Measurements from ENCODE around the gene CTBP2.
A peak's percentile ranks its signal among the peaks of the same experiment; 100 is the strongest.
"Not testable (repeated sequence)": the region's sequence is repeated elsewhere in the genome, so short reads cannot be mapped to it uniquely, and the experiment has no call there.

CTBP2 gene

DNA sequence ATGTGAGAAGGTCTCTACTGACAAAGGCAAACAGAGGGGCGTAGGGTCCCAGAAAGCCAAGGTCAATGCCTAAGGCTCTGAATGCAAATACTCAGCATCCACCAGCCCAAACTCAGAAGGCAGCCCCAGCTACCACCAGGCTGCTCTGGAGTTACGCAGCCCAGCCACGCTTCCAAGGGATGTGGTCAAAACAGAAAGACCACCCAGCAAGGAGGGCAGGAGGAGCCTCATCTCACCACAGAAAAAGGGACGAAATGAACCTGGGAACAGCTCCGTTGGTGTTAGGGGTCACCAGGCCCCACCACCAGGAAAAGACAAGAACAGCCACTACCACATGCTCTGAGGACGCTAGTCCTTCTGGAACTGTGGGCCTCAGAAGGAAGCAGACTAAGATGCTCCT is 65.1 kb downstream of the CTBP2 start:
- DNase-seq, result peak in 1 of 10 donors; percentile 9
- intact Hi-C loops (cut with DNase I), result no loop called here

DNA sequence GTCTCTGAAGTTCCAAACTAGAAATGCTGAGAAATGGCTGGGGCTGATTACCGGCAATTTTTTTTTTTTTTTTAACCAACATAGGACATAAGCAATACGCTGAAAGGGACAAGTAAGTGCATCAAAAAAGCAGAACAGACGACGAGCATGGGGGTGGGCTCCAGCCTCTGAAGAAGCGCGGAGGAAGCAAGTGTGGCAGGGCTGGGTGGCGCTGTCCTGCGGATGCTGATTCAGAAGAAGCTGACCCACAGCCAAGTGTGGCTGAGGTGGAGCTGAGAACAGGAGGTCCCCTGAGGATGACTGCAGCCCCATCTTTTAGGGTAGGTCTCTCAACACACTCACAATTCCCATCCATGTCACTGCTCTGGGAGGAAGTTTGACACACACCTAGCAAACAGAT is 65.6 kb downstream of the CTBP2 start:
- intact Hi-C loops (cut with DNase I), result no loop called here
- peak in 1 of 10 donors; percentile 63 for DNase-seq

DNA sequence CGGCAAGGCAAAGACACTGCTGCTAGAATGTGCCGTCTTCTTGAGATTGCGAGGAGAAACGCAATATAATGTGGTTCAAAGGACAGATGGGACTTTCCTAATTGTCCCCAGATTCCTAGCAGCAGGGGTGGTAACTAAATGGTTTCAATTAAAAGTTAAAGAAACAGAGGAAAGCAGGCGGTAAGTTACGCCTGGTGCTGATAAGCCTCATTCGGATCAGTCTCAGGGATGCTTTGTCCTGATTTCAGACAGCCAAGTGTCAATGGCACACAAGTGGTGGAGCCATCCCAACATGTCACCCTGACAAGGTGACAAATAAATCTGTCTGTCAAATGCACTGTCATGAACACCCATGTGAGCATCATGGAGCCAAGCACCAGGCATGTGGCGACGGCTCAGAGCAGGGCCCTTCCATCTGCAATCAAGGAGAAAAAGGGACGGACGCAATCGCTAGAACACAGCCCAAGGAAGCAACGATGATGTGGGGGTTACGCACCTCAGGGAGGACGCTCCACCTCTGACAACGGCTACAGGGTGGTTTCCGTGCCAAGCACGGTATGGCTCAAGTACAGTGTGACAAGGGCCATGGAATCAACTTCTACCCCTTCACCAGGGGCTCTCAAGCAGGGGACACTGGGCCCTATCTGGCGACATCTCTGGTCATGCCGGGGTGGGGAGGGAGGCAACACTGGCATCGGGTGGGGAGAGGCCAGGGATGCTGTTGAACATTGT is 66.2 kb downstream of the CTBP2 start:
- intact Hi-C loops (cut with DNase I), result no loop called here
- DNase-seq, result peak in 1 of 10 donors; percentile 27

DNA sequence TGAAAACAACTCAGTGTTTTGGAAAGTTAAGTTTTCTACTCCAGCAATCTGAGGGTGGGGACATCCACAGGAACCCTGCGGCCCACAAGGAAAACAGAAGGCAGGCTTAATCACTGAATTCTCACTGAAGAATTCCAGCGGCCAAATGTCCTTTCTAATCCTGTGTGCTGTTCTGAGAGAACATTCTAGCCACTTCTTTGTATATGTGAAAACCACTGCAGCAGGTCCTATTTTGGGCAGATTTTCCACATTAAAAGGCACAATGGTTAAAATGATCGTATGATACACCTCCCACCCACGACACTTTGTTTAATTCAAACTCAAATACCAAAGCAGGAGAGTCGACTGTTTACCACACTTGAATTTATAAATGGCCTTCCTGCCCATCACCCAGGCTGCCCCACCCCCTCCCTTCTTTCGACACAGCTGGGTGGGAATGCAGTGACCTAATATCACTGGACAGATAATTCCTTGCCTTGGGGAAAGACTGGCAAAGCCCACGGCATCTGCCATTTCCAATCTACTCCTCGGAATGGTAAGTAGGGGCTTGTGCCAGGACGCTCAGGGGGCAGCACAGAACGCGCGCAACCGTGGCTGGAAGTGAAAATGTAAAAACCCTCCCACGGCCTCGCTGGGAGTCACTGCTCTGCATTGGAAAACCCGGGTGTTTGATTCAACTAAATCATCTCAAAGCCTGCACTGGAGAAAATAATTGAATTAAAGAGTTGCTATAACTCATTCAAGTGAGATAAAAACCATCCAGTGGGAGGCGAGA is 67.0 kb downstream of the CTBP2 start:
- intact Hi-C loops (cut with DNase I), result no loop called here
- DNase-seq, result peak in 1 of 10 donors; percentile 58

DNA sequence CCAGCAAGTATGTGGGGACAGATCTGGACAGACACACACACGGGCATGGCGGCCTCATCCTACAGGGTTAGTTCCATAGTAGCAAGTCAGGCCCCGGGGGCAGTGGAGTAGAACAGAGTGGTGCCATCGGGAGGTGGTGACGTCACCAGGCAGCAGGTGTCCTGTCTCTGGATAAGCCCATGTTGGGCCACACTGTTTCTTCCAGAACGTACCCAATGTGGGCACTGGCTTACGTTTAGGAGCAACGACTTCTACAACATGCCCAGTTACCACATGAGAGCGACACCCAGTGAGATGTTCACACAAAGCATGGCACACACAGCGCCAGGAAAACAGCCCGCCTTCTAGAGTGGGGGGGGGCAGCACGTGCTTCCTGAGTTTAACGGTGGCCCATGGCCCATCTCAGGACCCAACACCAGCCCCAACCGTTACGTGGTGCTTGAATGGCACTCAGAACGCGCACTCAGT is 67.8 kb downstream of the CTBP2 start:
- DNase-seq, result peak in 1 of 10 donors; percentile 70
- intact Hi-C loops (cut with DNase I), result no loop called here

DNA sequence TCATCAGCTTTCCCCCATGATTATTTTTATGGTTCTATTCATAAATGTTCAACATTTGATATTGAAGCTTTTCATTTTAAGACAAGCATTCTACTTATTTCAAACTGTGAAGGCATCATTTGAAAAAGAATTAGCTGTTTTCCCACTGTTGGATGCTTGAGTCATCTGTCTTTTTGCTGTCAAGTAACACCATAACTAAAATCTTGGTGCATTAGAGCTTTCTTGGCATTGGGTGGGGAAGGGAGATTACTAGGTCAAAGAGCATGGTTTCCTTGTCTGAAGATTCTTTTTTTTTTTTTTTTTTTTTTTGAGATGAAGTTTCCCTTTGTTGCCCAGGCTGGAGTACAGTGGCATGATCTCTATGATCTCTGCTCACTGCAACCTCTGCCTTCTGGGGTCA is 68.5 kb downstream of the CTBP2 start:
- DNase-seq, result no peak
- intact Hi-C loops (cut with DNase I), result no loop called here

DNA sequence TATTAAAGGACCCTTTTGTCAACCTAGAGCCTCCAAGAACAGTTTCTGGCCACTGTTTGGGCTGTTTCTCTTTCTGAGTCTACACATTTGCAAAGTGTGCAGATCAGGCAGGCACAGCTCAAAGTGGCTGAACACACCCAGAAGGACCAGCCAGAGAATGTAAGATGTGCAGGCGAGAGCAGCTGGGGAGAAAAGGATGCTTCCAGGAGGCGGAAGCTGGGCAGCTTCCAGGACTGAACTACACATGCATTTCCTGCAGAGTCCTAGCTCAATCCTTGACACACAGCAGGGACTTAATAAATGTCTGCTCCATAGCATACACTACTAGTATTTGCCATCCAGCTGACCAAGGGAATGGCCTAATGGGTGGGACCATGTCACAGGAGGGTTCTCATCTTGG is 70.9 kb downstream of the CTBP2 start:
- DNase-seq, result peak in 1 of 10 donors; percentile 33
- intact Hi-C loops (cut with DNase I), result no loop called here

DNA sequence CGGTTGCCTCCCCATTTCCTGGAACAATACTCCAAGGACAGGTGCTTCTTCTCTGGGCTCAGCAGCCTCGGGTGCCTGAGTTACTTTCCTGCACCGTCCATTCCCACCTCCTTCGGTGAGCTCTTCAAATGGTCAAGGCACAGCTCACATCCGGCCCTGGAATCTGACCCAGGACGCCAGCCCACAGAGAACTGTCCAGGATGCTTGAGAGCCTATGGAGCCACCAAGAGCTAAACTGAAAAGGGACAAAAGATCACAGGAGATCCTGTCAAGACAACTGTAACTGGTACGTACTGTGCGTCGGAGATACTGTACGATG is 72.5 kb downstream of the CTBP2 start:
- no peak for DNase-seq
- intact Hi-C loops (cut with DNase I), result no loop called here

DNA sequence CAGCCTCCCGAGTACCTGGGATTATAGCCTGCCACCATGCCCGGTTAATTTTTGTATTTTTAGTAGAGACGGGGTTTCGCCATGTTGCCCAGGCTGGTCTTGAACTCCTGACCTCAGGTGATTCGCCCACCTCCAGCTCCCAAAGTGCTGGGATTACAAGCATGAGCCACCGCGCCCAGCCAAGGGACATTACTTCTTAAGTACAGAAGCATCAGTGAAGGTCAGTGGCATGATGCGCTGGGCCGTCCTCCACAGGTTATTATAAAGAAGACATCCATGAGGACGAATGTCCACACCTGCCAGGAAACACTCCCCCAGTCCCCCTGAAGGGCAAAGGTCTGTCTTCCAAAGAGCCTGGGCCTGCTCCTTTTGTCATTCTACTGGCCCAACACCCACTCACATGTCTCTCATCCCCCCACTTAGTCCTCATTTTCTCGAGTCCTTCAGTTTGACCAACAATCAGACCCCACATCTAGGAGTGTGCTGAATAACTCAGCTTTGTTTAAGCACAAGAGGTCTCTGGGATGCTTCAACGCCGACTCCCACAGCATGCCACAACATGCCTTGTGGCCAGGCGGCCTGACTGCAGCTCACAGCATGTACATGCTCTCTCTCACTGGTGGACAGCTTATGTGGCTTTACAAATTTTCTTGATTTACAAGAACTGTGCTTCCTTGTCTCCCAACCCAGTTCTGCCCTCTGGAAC is 73.0 kb downstream of the CTBP2 start:
- intact Hi-C loops (cut with DNase I), result no loop called here
- no peak for DNase-seq

DNA sequence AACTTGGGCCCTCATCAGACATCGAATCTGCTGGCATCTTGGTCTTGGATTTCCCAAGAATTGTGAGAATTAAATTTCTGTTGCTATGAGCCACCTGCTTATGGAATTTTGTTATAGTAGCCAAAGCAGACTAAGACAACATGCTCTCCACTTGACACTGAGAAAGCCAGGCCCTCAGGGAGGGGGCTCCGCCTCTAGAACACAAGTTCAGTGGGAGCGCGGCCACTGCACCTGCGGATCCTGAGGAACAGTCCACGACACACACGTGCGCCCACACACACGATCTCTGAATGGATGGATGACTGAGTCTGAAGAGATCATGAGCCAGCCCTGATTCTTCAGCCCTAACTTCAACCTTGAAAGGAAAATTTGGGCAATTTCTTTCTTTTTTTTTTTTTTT is 73.7 kb downstream of the CTBP2 start:
- DNase-seq, result no peak
- intact Hi-C loops (cut with DNase I), result no loop called here

DNA sequence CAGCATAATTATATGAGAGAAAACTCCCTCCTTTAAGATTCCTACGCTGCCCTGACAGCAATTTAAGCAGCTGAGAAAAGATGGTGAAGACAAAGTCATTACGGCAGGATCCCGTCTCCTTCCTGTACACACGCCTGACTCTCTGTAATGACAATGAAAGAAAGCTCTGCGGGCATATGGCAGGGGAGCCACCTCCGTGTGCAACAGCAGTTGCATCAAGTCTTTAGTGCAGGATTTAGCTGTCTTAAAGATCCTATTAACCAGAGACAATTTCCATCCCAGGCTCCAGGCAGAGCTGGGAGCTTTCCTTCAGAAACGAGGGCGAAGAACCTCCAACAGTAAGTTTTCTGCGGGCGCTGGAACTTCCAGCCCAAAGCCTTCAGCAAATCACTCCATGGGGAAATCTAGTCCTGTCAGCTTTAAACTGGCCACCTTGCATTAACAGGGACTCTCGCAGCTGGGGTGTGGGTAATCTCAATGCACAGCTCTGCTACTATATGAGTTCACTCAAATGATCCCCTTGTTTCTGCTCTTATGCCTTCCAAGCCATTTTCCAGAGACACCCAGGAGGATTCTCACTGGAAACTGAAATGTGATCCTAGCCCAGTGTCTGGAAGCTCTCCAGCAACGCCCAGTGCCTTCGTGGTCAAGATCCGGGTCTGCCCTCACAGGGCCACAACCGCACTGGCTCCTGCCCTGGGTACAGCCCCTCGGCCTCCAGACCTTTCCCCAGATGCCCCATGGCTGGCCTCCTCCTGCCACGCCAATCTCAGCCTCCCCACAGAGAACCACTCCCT is 74.9 kb downstream of the CTBP2 start:
- intact Hi-C loops (cut with DNase I), result no loop called here
- peak in 1 of 10 donors; percentile 7 for DNase-seq

DNA sequence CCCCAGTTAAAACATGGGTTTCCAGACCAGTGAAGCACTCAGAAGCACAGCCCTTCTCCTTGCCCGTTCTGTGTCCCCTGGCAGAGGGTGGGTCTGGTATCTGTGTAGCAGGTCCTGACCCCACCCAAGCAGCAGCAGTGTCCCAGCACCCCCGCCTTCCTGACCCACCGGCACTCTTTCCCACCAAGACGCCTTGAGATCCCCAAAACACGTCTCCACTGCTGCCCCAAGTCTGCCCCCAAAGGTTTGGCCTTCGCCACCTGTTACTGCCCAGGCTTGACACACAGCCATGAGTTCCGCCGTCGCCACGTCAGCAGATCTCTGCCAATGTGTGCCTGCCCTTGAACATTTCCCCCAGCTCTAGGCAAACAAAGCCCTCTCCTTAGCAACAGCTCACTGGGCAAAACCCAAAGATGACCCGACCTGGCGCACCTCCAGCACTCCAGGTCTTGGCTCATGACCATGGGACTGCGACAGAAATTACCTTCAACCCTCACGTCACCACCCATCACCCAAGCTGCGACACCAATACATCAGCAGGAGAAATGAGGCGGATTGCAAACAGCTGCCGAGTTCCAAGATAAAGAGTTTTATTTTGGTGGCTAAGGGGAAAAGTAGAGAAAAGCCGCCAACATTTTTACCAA is 75.6 kb downstream of the CTBP2 start:
- intact Hi-C loops (cut with DNase I), result no loop called here
- DNase-seq, result peak in 1 of 10 donors; percentile 8

DNA sequence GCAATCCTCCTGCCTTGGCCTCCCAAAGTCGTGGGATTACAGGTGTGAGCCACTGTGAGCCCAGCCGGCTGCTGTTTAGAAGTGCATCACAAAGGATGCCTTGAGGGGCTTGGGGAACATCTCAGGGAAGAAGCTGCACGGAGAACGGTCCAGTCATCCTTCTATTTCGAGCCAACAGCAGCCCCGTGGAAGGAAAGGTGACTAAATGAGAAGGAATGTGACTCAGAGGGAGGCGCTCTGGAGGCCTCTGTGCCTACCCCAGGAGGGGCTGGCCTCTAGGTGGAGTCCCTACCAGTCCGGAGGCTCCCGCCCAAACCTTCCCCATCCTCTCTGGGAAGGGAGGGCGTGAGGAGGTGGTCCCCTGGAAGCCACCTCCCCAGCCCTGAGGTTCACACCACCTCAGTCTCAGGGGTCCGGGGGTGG is 76.2 kb downstream of the CTBP2 start:
- no peak for DNase-seq

DNA sequence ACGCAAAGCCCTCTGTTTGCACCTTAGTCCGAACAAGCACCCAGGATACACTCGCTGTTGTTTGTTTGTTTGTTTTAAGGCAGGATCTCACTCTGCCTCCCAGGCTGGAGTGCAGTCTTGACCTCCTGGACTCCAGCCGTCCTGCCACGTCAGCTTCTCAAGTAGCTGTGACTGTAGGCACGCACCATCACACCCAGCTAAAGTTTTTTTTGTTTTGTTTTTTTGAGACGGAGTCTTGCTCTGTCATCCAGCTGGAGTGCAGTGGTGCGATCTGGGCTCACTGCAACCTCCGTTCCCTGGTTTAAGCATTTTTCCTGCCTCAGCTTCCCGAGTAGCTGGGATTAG is 76.8 kb downstream of the CTBP2 start:
- intact Hi-C loops (cut with DNase I), result no loop called here
- no peak for DNase-seq

More for the DNA sequence above, 76.2 kb downstream of the CTBP2 start:
- intact Hi-C loops (cut with DNase I), result no loop called here

DNA sequence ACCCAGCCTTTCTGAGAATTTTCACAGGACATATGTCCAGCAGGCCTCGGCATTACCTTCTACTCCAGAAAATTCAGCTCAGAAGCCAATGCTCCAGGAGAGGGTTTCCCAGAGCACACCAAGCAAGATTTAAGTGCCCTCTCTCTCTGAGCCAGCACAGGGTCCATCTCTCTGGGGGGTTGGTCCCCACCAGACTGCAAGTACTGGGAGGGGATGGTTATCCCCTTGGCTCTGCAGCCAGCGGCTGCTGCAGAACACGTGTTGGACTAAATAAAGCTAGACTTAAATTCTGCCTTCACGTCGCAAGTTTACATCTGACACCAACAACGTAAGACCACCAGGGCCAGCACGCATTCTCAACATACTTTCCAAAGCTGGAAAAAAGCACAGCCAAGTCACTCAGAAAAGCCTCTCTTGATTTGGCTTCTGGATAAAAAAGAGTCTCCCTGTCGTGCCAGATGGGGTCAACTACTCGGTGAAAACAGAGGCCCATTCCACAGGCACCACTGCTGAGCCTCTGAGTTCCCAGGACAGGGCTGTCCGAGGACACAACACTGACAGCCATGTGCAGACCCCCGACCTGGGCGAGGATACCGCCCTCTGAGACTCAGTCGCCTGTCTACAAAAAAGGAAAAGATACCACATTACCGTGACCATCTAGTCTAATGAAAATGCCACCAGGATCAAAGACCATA is 77.3 kb downstream of the CTBP2 start:
- intact Hi-C loops (cut with DNase I), result no loop called here
- DNase-seq, result no peak

DNA sequence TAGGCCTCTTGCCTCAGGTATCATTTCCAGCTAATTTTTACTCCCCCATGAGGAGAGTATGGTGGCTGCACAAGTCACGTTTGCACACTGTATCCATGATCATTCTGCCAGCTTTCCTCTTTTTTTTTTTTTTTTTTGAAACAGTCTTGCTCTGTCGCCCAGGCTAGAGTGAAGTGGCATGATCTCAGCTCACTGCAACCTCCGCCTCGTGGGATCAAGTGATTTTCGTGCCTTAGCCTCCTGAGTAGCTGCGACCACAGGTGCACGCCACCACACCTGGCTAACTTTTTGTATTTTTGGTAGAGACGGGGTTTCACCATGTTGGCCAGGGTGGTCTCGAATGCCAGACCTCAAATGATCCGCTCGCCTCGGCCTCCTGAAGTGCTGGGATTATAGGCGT is 77.9 kb downstream of the CTBP2 start:
- intact Hi-C loops (cut with DNase I); DNase-seq: not testable (repeated sequence)

DNA sequence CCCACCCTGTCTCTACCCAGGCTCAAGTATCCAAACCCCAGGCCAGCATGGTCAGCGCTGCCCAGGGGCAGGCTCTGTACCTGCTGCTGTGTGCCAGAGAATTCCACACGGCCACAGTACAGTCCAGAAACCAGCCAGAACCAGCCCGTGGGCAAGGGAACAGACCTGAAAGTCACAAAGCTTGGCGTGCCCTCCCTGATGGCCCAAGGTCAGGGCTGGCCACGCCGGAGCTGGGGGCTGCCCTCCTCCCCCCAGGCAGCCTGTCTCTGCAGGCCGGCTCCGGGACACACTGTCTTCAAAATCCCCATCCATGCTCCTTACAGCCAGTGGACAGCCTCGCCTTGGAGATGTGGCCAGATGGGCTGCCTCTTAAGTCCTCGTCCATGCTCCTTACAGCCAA is 78.4 kb downstream of the CTBP2 start:
- intact Hi-C loops (cut with DNase I), result no loop called here
- DNase-seq, result peak in 1 of 10 donors; percentile 6

DNA sequence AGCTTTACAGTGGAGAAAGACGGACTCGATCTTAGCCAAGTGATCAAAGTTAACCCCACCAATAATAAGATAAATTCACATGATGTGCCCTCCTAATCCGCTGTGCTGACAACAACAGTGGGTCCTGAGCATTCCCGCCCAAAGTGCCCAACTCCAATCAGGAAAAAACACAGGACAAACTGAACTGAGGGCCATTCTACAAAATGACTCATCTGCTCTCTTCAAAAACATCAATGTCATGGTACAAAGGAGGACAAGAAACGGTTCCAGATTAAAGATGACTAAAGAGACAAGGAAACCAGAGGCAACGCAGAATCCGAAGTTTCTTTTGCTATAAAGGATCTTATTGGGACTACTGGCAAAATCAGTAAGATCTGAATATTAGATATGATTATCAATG is 79.4 kb downstream of the CTBP2 start:
- intact Hi-C loops (cut with DNase I), result no loop called here
- DNase-seq, result no peak

DNA sequence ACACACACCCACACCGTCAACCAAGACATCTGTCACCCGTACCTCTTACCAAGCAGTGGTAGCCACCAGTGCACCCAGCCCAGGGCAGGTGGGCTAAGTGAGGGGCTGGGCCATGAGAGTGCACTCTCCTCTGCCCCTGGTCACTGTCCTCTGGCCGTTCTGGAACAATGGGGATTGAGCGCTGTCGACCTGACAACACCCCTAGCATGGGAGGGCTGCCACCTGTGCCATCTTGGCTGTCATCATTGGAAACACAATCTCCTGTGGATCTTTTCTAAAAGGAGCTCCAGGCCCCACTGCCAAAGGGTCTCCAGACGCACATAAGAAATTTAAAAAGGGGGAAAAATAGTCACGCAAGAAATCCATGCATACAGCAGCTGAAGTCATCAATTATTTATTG is 80.1 kb downstream of the CTBP2 start:
- no peak for DNase-seq
- intact Hi-C loops (cut with DNase I), result no loop called here
